ENCODE results near the gene P2RX2.

- TF ChIP-seq CTCF (IDR thresholded peaks at IDR 0.05): no peak
- no peak for TF ChIP-seq POLR2A (IDR thresholded peaks at IDR 0.05)
- no peak for TF ChIP-seq EP300 (IDR thresholded peaks at IDR 0.05)
Measured at GRCh38 chr12:132623072-132623869, 4.7 kb downstream of the P2RX2 start.
